ENCODE measurements around the gene NKAIN2.

The NKAIN2 gene

GRCh38 chr6:123794799-123795198, 8.9 kb upstream of the NKAIN2 start:
- no peak overlapping the region for H3K4me3 ChIP-seq (ENCODE audit: low read depth, low read length)
- TF ChIP-seq, protein P1, sequence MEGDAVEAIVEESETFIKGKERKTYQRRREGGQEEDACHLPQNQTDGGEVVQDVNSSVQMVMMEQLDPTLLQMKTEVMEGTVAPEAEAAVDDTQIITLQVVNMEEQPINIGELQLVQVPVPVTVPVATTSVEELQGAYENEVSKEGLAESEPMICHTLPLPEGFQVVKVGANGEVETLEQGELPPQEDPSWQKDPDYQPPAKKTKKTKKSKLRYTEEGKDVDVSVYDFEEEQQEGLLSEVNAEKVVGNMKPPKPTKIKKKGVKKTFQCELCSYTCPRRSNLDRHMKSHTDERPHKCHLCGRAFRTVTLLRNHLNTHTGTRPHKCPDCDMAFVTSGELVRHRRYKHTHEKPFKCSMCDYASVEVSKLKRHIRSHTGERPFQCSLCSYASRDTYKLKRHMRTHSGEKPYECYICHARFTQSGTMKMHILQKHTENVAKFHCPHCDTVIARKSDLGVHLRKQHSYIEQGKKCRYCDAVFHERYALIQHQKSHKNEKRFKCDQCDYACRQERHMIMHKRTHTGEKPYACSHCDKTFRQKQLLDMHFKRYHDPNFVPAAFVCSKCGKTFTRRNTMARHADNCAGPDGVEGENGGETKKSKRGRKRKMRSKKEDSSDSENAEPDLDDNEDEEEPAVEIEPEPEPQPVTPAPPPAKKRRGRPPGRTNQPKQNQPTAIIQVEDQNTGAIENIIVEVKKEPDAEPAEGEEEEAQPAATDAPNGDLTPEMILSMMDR (IDR thresholded peaks at IDR 0.05; ENCODE audit: low read depth, low read length), result no peak

DNA sequence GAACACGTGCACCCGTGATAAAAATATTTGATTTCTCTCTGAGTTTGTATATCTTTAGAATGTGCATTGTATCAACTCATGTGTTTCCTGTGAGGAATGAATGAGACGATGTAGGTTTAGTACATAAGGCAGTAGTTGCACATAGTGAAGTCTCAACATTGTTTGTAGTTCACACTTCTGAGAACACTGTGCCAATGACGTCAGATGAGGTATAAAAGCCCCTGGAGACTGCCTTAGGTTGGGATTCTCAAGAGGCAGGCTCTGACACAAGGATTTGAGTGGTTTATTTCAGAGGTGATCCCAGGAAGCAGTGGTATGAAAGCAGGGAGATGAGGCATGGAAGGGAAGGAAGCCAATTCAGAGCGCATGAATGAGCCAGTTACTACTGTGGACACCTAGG, 2.6 kb upstream of the NKAIN2 start:
- TF ChIP-seq, protein P1 (IDR thresholded peaks at IDR 0.05; ENCODE audit: low read depth, low read length), result no peak

DNA sequence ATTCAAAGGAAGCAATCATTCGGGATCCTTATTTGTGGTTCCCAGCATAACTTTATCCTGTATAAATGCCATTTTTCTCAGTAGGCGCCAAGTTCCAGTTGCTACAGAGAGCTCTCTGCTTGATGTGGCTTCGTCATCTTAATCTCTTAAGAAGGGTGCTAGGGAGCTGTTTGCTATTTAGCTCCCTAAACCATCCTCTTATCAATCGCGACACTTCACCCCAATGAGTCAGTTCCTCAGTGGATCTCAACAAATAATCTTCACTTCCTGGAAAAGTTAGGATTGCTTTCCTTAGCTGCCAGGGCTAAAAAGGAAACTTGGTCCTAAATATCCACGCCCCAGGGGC, 1.3 kb upstream of the NKAIN2 start:
- TF ChIP-seq, protein P1 (IDR thresholded peaks at IDR 0.05; ENCODE audit: low read depth, low read length), result no peak
- H3K4me3 ChIP-seq (ENCODE audit: low read depth, low read length), result no peak overlapping the region

More for the DNA sequence above, 2.6 kb upstream of the NKAIN2 start:
- no peak overlapping the region for H3K4me3 ChIP-seq (ENCODE audit: low read depth, low read length)

GRCh38 chr6:123802697-123803503, 765 bp upstream of the NKAIN2 start:
- TF ChIP-seq, protein P1 (IDR thresholded peaks at IDR 0.05; ENCODE audit: low read depth, low read length), result peak; percentile 88
- H3K4me3 ChIP-seq (ENCODE audit: low read depth, low read length), result peak overlapping the region; percentile 43

DNA sequence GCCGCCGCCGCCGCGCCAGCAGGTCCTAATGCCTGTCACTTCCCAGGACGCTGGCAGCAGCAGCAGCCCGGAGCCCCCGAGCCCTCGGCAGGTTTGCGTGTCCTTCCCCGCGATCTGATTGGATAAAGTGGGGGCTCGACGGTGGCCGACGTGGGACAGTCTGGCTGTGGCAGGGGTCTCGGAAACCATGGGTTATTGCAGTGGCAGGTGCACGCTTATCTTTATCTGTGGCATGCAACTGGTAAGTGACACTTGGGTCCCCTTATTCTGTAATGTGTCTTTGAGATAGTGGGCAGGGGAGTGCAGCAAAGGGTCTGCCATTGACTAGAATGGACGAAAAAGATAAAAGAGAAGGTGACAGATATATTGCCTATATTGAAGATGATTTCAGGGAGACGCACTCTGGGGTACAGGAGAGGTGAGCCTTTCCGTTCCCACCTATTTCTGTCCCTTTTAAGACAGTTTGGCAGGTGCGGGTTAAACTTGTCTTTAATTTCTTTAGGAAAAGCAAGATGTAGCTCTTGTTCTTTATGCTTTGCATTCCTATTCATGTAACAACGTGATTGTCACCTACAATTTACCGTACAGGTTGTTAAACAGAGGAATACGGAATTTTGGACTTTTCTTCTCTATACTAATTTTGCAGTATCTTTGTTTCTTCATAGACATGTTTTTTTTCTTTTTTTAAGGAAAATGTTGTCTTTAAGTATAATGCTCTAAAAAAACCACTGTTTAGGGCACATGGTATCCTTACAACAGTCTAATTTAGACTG, 535 bp downstream of the NKAIN2 start:
- TF ChIP-seq, protein P1 (IDR thresholded peaks at IDR 0.05; ENCODE audit: low read depth, low read length), result no peak
- no peak overlapping the region for H3K4me3 ChIP-seq (ENCODE audit: low read depth, low read length)

DNA sequence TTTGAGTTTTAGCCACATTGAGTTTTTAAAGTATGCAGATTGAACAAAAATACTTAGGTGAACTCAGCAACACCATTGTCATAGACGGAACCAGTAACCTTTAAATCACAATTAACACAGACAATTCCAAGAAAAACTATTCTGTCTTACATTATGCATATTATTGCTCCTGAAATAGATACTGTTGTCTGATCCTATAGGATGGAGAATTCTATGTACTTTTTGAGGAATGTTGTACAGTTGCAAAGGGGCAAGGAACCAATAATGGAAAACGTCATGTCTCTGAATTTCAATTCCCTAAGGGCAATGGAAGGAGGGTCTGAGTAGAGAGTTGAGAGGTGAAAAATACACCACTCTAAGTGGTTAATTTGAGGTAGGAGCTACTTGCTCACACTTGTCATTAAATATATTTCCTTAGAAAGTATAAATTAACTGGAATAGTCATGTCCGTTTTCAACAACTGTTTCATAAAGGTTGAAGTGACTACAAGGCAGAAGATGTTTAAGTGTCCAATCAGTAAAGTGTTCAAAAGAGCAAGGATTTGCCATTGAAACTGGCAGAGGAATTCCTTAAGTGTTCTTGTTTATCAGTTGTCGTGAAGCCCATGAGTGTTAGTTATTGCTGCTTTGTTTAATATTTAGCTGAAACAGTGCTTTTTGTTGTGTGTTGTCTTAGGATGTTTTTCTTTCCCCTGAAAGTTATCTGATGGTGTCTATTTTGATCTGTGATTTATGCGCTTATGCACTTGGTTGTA, 1.3 kb downstream of the NKAIN2 start:
- TF ChIP-seq, protein P1 (IDR thresholded peaks at IDR 0.05; ENCODE audit: low read depth, low read length), result no peak
- H3K4me3 ChIP-seq (ENCODE audit: low read depth, low read length), result no peak overlapping the region
